ENCODE measurements around the gene SLC39A5. TPM values are rescaled to one million over a fixed set of nuclear protein-coding genes. Genes with fewer than 3 reads are reported as not detected.
"Not testable (repeated sequence)": the region's sequence is repeated elsewhere in the genome, so short reads cannot be mapped to it uniquely, and the experiment has no call there.

SLC39A5 gene
- polyA plus RNA-seq, 3 donors: 0.21 to 0.25 TPM; not detected in 1

DNA sequence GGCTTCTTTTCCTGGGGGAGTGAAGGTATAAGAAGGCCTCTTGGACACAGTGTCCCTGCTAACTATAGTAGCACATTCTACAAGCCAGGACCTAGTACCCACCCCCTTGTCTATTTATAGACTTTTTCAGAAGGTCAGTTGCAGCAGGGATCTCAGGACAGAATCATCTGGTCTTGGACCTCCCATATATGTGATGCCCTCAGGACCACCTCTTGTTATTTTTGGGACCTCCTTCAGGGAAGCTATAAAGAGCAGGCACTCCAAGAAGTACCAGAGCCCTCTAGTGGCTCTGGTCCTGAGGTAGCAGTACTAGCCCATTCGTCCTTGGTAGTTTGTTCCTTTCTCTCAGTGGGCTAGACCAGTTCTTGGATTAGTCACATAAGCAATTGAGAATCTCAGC lies 41.2 kb downstream of the SLC39A5 start:
- WGBS (ENCODE audit: insufficient coverage): 20% methylated on average over 1 of the region's 1 CpG
- intact Hi-C loops (cut with micrococcal nuclease): no loop called here
- Mint-ChIP-seq H3K9me3 (no peaks in the 10 kb centered on the region), H3K27me3 (ENCODE audit: low read depth in 3 of 3) (peaks cover 0 to 6% (median 0%) of the 10 kb centered on the region in 3 donors), H3K36me3 (peaks cover 53 to 61% of the 10 kb centered on the region in 2 donors), H3K27ac (peak overlapping the region in 2 of 7 donors; percentile 21 to 68), H3K4me1 (peaks cover 17% of the 10 kb centered on the region), H3K4me3 (no peak overlapping the region)
- peaks cover 56 to 62% of the 10 kb centered on the region in 2 donors for H3K36me3 ChIP-seq (replicated peaks in 1 of 2; ENCODE audit: control insufficient read depth in 1 of 2, insufficient read depth in 2 of 2, low read length in 2 of 2)
- H3K27me3 ChIP-seq (ENCODE audit: control insufficient read depth in 2 of 2, insufficient read depth in 2 of 2, low read length in 2 of 2): no peaks in the 10 kb centered on the region
- peaks cover 13 to 17% of the 10 kb centered on the region in 2 donors for H3K4me1 ChIP-seq (ENCODE audit: control insufficient read depth in 1 of 2, insufficient read depth in 2 of 2, low read length in 2 of 2)
- H3K4me2 ChIP-seq (replicated peaks; ENCODE audit: extremely low read depth, low read length, poor library complexity, severe bottlenecking): no peak overlapping the region
- H4K20me1 ChIP-seq (ENCODE audit: insufficient read depth, low read length): no peaks in the 10 kb centered on the region
- H3K79me2 ChIP-seq (ENCODE audit: insufficient read depth, low read length): no peaks in the 10 kb centered on the region
- H2AFZ ChIP-seq (ENCODE audit: insufficient read depth, low read depth, low read length, poor library complexity, severe bottlenecking): no peak overlapping the region
- TF ChIP-seq, protein P1, sequence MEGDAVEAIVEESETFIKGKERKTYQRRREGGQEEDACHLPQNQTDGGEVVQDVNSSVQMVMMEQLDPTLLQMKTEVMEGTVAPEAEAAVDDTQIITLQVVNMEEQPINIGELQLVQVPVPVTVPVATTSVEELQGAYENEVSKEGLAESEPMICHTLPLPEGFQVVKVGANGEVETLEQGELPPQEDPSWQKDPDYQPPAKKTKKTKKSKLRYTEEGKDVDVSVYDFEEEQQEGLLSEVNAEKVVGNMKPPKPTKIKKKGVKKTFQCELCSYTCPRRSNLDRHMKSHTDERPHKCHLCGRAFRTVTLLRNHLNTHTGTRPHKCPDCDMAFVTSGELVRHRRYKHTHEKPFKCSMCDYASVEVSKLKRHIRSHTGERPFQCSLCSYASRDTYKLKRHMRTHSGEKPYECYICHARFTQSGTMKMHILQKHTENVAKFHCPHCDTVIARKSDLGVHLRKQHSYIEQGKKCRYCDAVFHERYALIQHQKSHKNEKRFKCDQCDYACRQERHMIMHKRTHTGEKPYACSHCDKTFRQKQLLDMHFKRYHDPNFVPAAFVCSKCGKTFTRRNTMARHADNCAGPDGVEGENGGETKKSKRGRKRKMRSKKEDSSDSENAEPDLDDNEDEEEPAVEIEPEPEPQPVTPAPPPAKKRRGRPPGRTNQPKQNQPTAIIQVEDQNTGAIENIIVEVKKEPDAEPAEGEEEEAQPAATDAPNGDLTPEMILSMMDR (IDR thresholded peaks at IDR 0.05): no peak
- no peak for DNase-seq
- H3K9ac ChIP-seq (ENCODE audit: insufficient read depth, low read length, poor library complexity, severe bottlenecking): no peak overlapping the region
- H3K4me3 ChIP-seq (replicated peaks in 1 of 3; ENCODE audit: low read depth in 2 of 3, low read length in 3 of 3): no peak overlapping the region
- H3K9me3 ChIP-seq (replicated peaks in 1 of 2; ENCODE audit: control insufficient read depth in 1 of 2, insufficient read depth in 1 of 2, low read length in 2 of 2): no peaks in the 10 kb centered on the region
- H3K27ac ChIP-seq (ENCODE audit: low read depth in 1 of 2, low read length in 2 of 2): no peak overlapping the region

DNA sequence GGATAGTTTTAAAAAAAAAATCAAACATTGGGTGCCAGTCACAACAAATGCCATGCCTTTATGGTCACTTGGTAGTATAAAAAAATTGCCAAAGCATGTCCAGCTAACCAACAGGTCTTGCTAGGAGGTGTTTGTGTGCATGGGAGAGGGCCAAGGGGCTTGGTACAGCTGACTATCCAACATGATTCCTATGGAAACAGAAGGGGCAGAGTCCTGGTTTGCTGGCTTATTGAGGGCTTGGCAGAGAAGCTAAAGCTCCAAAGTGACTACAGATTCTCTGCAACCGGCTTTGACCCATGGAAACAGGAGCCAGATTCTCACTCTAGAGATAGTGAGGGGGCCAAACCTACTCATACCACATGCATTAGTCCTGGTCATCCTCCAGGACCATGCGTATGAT lies 42.6 kb downstream of the SLC39A5 start:
- H3K27me3 ChIP-seq (ENCODE audit: control insufficient read depth in 2 of 2, insufficient read depth in 2 of 2, low read length in 2 of 2); H3K9me3 Mint-ChIP-seq; H4K20me1 ChIP-seq (ENCODE audit: insufficient read depth, low read length); H3K27ac ChIP-seq (ENCODE audit: low read depth in 1 of 2, low read length in 2 of 2); H3K4me3 ChIP-seq (replicated peaks in 1 of 3; ENCODE audit: low read depth in 2 of 3, low read length in 3 of 3); H3K4me2 ChIP-seq (replicated peaks; ENCODE audit: extremely low read depth, low read length, poor library complexity, severe bottlenecking); DNase-seq; H3K4me3 Mint-ChIP-seq; intact Hi-C loops (cut with micrococcal nuclease); H3K79me2 ChIP-seq (ENCODE audit: insufficient read depth, low read length); H3K9ac ChIP-seq (ENCODE audit: insufficient read depth, low read length, poor library complexity, severe bottlenecking); H3K4me1 ChIP-seq (ENCODE audit: control insufficient read depth in 1 of 2, insufficient read depth in 2 of 2, low read length in 2 of 2); H3K9me3 ChIP-seq (replicated peaks in 1 of 2; ENCODE audit: control insufficient read depth in 1 of 2, insufficient read depth in 1 of 2, low read length in 2 of 2); H3K27me3 Mint-ChIP-seq (ENCODE audit: low read depth in 3 of 3); H3K4me1 Mint-ChIP-seq; H3K27ac Mint-ChIP-seq; H2AFZ ChIP-seq (ENCODE audit: insufficient read depth, low read depth, low read length, poor library complexity, severe bottlenecking): not testable (repeated sequence)
- peaks cover 66 to 75% of the 10 kb centered on the region in 2 donors for H3K36me3 ChIP-seq (replicated peaks in 1 of 2; ENCODE audit: control insufficient read depth in 1 of 2, insufficient read depth in 2 of 2, low read length in 2 of 2)
- WGBS (ENCODE audit: insufficient coverage): no CpG with 5 or more reads among the region's 2 CpGs
- peaks cover 57 to 72% of the 10 kb centered on the region in 2 donors for H3K36me3 Mint-ChIP-seq

Data from CD14-positive monocyte (primary cell).